SH-SY5Y (cell line): ENCODE data around the gene POLN.

Experiments
- GATA2 ChIP-seq: IDR thresholded peaks from 2 replicates; pipeline ENCODE4 v1.6.1; 2011; ENCODE audit warnings: mild to moderate bottlenecking, low read depth, low read length
- GATA3 ChIP-seq: IDR thresholded peaks from 2 replicates; pipeline ENCODE4 v1.6.1; 2011; ENCODE audit warnings: low read depth, mild to moderate bottlenecking, low read length, moderate library complexity

Gene POLN

DNA sequence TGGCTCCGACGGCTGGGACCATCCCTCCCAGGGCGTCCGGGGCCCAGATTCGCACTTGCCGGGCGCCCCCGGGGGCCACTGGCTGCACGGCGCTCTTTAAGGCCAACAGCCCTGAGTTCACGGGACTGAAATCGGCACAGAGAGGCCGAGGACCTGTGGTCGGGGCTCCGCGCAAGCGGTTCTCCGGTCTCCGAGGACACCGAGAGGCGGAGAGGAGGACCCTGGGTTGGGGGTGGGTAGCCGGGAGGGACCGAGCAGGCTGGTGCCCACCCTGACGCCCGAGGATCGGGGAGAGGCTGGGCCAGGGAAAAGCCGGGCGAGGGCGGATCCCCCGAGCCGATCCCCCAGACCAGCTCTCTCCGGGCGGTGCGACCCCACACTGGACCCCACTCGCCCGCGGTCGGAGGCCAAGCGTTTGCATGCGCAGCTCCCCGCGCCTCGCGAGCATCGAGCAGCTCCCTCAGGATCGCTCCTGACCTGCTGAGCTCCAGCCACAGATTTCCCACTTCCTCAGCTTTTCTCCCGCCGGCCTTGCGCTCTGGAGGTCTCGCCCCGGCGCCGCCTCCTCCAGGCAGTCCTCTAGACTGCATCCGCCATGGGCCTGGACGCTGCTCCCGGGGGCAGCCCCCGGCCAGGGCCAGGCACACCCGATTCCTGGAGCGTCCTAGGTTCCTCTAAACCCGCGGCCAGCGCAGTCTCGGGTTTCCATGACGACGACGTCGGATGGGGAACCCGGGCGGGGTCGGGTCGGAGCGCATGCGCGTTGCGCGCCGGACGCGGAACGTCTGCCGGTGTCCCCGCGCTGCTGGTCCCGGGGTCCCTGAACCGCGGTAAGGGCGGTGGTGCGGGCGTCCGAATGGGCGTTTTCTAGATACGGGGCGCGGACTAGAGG, 200.4 kb downstream of the POLN start:
- TF ChIP-seq GATA2 (no peak), GATA3 (no peak)

DNA sequence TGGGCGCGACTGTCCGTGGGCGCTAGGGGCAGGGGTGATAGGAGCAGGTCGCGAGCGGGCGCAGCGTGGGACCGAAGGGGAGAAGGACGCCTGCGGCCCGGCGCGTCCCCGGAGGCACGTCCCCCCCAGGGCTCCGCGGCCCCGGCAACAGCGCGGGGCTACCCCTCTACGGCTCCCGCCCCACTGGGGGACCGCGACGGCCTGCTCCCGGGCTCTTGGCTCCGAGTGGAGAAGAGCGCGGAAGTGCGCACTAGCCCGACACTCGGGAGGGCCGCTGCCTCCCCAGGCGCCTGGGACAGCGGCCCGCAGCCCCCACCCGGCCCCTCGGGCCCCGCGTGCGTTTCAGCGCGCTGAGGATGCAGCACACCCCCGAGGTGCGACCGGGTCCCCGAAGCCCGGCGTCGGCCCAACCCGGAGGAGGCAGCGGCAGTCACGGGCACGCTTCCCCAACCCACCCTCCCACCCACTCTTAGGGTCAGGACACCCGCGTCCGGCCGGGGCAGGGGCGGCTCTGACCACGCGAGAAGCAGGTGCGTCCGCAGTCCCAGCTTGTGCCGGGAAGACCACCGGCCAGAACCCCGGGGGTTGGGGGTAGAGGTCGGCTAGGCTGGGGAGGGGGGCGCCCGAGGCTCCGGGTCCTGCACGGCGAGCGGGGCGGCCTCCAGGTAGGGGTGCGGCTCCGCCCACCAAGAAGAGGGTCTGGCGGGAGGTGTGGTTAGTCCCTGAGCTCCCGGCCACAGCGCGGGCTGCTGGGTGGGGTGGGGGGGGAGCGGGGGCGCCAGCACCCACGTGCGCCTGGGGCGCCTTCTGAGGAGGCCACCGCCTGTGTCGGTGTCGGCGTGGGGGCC, 201.3 kb downstream of the POLN start:
- TF ChIP-seq GATA3: no peak
- no peak for TF ChIP-seq GATA2

DNA sequence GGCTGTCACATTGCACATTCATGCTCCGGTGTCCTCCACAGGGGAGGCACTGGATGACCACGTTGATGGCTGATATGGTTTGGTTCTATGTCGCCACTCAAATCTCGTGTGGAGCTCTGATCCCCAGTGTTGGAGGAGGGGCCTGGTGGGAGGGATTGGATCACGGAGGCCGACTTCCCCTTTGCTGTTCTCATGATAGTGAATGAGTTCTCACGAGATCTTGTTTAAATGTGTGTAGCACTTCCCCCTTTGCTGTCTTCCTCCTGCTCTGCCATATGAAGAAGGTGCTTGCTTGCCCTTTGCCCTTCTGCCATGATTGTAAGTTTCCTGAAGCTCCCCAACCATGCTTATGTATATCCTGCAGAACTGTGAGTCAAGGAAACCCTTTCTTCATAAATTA, 205.1 kb downstream of the POLN start:
- no peak for TF ChIP-seq GATA3
- no peak for TF ChIP-seq GATA2

DNA sequence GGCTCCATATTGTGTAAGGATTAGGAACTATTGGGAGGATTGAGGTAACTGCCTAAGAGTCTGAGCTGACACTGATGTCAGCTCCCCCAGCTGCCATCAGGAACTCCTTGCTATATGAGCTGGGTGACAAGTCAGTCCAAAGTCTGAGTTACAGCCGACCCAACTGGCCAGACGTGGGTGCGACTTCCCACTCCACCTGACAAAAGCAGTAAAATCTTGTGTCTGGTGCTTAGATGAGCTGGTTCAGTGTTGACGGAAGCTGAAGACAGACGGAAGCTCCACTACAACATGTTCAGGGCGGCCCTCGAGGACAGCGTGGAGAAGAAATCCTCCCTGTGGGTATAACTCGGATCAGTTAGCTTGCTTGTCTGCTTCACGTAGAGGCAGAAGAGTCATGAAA, 205.6 kb downstream of the POLN start:
- TF ChIP-seq GATA3: no peak
- no peak for TF ChIP-seq GATA2

DNA sequence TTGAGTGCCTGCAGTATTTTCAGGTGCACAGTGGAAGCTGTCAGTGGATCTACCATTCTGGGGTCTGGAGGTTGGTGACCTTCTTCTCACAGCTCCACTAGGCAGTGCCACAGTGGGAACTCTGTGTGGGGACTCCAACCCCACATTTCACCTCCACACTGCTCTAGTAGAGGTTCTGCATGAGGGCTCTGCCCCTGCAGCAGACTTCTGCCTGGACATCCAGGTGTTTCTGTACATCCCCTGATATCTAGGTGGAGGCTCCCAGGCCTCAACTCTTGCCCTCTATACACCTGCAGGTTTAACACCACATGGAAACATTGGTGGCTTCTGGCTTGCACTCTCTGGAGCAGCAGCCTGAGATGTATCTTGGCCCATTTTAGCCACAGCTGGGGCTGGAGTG, 216.1 kb downstream of the POLN start:
- no peak for TF ChIP-seq GATA3
- no peak for TF ChIP-seq GATA2

DNA sequence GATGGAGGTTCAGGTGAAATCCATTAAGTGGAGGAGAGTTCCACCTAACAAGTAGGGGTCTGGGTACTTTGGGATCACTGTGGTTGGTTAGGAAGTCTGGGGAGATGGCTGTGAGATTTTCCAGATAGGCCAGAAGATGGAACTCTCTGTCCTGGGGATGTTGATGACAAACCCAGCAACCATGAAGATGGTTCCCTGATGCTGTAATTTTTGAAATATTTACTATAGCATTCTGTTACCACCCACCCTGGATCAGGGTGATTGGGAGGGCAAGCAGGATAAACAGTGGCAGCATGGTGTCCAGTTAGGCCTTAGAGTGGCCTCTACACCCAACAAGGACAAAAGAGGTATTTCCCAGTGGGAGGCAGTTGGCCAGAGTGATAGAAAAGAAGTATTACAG, 217.2 kb downstream of the POLN start:
- TF ChIP-seq GATA3 (no peak), GATA2 (no peak)
